GM12892 (cell line): ENCODE results near the gene ERVH48-1.

Experiments used
- POLR2A ChIP-seq: IDR thresholded peaks from 2 replicates; pipeline ENCODE4 v1.6.1; 2011; ENCODE audit warnings: low read depth, low read length, control low read depth
- POLR2AphosphoS5 ChIP-seq: IDR thresholded peaks from 2 replicates; pipeline ENCODE4 v1.6.1; 2011; ENCODE audit warnings: low read depth, low read length, control low read depth

DNA sequence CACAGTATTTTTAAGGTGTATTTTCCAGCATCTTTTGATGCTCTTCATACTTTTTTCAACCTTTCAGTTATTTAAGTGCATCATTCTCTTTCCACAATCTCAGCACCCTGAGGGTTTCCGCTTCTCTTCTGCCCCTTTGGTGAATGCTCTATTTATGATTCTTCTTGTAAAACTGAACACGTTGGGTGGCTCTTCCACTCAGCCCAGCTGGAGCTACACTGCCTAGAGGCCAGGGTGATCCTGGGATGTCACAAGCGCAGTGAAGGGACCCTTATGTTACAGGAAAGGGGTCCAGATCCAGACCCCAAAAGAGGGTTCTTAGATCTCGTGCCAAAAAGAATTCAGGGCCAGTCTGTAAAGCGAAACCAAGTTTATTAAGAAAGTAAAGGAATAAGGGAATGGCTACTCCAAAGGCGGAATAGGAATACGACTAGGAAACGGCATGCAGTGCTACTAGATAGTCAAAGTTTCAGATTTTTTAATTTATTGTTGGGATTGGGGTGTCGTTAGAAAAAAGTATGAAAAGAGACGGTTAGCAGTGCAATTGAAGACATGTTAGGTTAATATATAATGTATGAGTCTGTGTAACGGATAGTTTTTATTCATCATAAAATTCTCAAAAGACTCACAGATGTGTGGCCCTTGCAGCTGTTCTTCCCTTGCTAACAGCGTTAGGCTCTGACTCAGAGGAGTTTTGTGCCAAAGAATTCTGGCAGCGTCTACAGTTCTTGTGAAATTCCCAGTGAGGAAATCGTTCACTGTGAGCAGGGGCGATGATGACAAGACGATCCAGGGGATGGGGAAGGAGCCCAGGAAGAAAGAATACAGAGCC lies 14.4 kb upstream of the ERVH48-1 start:
- no peak for TF ChIP-seq POLR2AphosphoS5
- no peak for TF ChIP-seq POLR2A
